Stomach smooth muscle (tissue), 2 donors: ENCODE measurements around the gene PRSS38.
A peak's percentile ranks its signal among the peaks of the same experiment; 100 is the strongest.

Experiments
- H3K27ac ChIP-seq: one replicate; pipeline ENCODE4 v1.7.0; 2013; ENCODE audit warnings: mild to moderate bottlenecking, low read length, inconsistent platforms
- H3K27me3 ChIP-seq, 2 donors: one replicate each; pipeline ENCODE4 v1.7.0; 2013; ENCODE audit warnings: low read length in 2 of 2; ENCODE audit not compliant: insufficient read depth in 2 of 2, control insufficient read depth in 1 of 2
- H3K36me3 ChIP-seq, 2 donors: one replicate each; pipeline ENCODE4 v1.7.0; 2013; ENCODE audit warnings: low read length in 2 of 2; ENCODE audit not compliant: control insufficient read depth in 2 of 2, insufficient read depth in 2 of 2
- H3K4me1 ChIP-seq: one replicate; pipeline ENCODE4 v1.7.0; 2013; ENCODE audit warnings: low read length; ENCODE audit not compliant: control insufficient read depth, insufficient read depth
- H3K4me3 ChIP-seq, 2 donors: one replicate each; pipeline ENCODE4 v1.7.0; 2013; ENCODE audit warnings: low read length in 2 of 2
- H3K9ac ChIP-seq, 2 donors: one replicate each; pipeline ENCODE4 v1.7.0; 2013; ENCODE audit warnings: low read length in 2 of 2, mild to moderate bottlenecking in 1 of 2
- H3K9me3 ChIP-seq, 2 donors: one replicate each; pipeline ENCODE4 v1.7.0; 2013; ENCODE audit warnings: low read length in 2 of 2; ENCODE audit not compliant: control insufficient read depth in 2 of 2
- donor health status: healthy.
- donor health status: Pancreatic carcinoma.

The PRSS38 gene

DNA sequence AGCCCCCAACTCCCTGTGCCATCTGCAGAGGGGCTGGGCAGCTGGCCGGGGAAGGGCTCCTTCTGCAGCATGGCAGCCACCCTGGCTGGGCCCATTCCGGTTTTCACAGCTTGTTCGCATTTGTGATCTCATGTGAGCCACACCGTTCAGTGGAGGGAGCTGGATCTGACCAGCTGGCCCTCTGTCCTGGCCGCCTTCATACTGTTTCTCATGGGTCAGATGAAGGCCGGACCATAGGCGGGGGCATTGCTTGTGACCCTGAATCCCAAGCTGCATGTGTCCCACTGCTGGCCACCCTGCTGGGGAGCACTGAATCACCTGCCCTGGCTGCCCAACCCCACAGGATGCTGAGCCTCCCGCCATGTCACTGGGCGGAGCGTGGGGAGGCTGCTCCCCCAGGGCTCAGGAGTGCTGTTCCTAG is 36.4 kb upstream of the PRSS38 start:
- H3K4me1 ChIP-seq: peaks cover 45% of the 10 kb centered on the region
- H3K27me3 ChIP-seq: no peaks in the 10 kb centered on the region
- no peak overlapping the region for H3K9ac ChIP-seq
- H3K36me3 ChIP-seq: peaks cover 9 to 16% of the 10 kb centered on the region in 2 donors
- H3K9me3 ChIP-seq: no peaks in the 10 kb centered on the region
- H3K27ac ChIP-seq: peak overlapping the region; percentile 53
- no peak overlapping the region for H3K4me3 ChIP-seq

DNA sequence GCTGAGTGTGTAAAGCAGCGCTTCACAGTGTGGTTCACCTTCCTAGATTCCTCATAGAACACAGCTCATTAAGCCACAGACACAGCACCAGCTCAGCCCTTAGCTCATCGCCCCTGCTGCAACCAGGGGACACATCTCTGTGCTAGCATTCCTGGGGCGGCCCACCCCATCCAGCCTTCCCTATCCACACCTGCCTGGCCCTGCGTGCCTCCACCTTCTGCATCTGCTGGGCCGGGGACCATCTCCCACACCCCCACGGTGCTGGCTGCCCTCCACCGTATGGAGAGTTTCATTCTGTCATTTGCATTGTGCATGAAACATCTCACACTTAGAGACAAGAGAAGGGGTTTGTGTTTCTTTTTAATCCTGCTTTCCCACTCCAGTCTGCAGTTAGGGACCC is 35.8 kb upstream of the PRSS38 start:
- no peaks in the 10 kb centered on the region for H3K27me3 ChIP-seq
- no peak overlapping the region for H3K9ac ChIP-seq
- no peak overlapping the region for H3K27ac ChIP-seq
- peaks cover 9 to 16% of the 10 kb centered on the region in 2 donors for H3K36me3 ChIP-seq
- H3K9me3 ChIP-seq: no peaks in the 10 kb centered on the region
- H3K4me1 ChIP-seq: peaks cover 39% of the 10 kb centered on the region
- no peak overlapping the region for H3K4me3 ChIP-seq

DNA sequence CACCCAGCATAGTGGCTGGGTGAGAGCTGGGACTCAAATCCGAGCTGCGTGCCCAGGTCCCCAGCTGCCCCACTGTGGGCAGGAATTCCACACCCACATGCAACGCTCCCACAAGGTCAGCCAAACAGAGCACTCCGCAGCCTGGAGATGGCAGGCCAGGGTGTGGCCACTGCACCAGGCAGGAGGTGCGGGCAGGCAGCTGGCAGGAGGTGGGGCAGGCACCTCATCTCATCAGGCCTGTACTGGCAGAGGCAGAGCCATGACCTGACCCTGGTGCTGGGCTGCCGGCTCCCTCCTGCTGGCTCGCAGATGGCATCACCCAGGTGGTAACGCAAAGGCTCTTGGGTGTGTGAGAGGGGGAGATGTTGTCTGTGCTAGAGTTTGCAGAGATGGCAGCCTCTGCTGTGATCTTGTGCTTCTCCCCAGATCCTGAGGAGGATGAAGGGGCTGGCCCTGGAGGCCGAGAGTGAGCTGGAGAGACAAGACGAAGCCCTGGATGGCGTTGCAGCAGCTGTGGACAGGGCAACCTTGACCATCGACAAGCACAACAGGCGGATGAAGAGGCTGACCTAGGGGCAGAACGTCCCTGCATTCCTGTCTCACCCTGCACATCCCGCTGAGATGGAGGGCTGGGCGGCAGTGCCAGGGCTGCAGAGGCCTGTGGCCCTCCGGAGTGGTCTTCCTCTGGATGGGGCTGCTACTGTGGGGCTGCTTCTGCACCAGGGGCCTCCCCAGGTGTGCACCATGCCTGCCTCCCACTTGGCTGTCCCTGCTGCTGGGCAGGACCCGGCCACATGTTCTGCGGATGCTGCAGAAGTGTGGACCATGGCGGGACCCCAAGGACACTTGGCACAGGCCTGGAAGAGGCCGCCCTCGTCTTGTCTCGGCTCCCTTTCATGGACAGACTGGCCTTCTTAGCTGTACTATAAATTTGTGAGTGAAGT is 35.1 kb upstream of the PRSS38 start:
- Histone ChIP-seq H3K27ac (no peak overlapping the region), H3K27me3 (no peaks in the 10 kb centered on the region), H3K4me1 (peaks cover 32% of the 10 kb centered on the region), H3K36me3 (peaks cover 9 to 16% of the 10 kb centered on the region in 2 donors), H3K4me3 (no peak overlapping the region), H3K9me3 (no peaks in the 10 kb centered on the region), H3K9ac (no peak overlapping the region)

DNA sequence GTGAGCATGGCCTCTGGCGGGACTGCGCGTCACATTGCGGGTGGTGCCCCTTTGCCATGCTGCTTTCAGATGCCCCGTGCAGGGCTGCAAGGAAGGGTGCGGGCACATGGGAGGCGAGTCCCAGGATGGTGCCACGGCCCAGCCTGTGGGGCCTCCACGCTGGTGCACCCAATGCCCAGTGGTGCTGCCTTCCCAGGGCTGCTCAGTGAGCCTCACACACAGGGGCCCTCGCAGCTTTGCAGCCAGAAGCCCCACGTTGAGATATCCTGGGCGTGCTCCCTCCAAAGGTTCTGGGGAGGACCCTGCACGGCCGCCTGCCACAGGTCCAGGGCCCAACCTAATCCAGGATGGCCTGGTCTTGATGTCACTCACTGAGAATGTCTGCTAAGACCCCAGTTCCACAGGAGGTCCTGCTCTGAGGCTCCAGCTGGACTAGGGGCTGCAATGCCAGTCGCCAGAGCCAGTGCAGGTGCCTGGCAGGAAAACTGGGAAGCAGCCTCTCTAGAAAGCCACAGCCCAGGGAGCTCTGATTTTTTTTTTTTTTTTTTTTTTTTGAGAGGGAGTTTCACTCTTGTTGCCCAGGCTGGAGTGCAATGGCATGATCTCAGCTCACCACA is 34.1 kb upstream of the PRSS38 start:
- no peak overlapping the region for H3K27ac ChIP-seq
- H3K36me3 ChIP-seq: peaks cover 9 to 14% of the 10 kb centered on the region in 2 donors
- H3K4me3 ChIP-seq: no peak overlapping the region
- no peaks in the 10 kb centered on the region for H3K9me3 ChIP-seq
- peaks cover 30% of the 10 kb centered on the region for H3K4me1 ChIP-seq
- H3K27me3 ChIP-seq: no peaks in the 10 kb centered on the region
- no peak overlapping the region for H3K9ac ChIP-seq

DNA sequence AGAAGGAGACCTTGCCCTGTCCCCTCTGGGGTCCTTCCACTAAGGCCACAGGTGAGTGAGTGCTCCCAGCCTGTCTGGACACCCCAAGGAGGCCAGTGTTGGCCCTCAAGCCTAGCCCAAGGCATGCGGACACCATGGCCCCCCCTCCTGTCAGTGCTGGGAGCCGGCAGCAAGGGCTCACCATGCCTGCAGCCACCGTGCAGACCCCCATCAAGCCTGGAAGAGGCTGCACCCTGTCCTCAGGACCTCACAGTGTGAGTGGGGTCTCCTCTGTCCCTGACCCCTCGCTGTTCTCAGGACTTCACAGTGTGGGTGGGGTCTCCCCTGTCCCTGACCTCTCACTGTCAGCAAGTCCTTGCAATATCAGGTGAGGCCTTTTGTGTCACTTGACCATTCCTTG is 33.2 kb upstream of the PRSS38 start:
- Histone ChIP-seq H3K9me3 (no peaks in the 10 kb centered on the region), H3K4me3 (no peak overlapping the region), H3K4me1 (peaks cover 34% of the 10 kb centered on the region), H3K36me3 (peaks cover 9 to 14% of the 10 kb centered on the region in 2 donors), H3K27ac (no peak overlapping the region), H3K27me3 (no peaks in the 10 kb centered on the region), H3K9ac (no peak overlapping the region)

DNA sequence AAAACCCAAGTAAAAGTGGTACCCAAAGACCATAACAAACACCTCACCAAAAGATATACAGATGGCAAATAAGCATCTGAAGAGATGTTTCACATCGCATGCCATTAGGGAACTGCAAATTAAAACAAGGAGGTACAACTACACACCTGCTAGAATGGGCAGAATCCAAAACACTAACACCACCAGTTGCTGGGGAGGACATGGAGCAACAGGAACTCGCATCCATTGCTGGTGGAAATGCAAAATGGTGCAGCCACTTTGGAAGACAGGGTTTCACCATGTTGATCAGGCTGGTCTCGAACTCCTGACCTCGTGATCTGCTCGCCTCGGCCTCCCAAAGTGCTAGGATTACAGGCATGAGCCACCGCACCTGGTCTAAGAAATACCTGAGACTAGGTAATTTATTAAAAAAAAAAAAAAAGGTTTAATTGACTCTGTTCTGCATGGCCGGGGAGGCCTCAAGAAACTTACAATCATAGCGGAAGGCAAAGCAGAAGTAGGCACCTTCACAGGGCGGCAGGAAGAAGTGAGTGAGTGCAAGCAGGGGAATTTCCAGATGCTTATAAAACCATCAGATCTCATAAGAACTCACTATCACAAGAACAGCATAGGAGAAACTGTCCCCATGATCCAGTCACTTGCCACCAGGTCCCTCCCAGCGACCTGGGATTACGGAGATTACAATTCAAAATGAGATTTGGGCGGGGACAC is 30.2 kb upstream of the PRSS38 start:
- Histone ChIP-seq H3K27ac (no peak overlapping the region), H3K9ac (no peak overlapping the region), H3K9me3 (no peaks in the 10 kb centered on the region), H3K36me3 (peaks cover 9 to 14% of the 10 kb centered on the region in 2 donors), H3K4me1 (peaks cover 24% of the 10 kb centered on the region), H3K4me3 (no peak overlapping the region), H3K27me3 (no peaks in the 10 kb centered on the region)

DNA sequence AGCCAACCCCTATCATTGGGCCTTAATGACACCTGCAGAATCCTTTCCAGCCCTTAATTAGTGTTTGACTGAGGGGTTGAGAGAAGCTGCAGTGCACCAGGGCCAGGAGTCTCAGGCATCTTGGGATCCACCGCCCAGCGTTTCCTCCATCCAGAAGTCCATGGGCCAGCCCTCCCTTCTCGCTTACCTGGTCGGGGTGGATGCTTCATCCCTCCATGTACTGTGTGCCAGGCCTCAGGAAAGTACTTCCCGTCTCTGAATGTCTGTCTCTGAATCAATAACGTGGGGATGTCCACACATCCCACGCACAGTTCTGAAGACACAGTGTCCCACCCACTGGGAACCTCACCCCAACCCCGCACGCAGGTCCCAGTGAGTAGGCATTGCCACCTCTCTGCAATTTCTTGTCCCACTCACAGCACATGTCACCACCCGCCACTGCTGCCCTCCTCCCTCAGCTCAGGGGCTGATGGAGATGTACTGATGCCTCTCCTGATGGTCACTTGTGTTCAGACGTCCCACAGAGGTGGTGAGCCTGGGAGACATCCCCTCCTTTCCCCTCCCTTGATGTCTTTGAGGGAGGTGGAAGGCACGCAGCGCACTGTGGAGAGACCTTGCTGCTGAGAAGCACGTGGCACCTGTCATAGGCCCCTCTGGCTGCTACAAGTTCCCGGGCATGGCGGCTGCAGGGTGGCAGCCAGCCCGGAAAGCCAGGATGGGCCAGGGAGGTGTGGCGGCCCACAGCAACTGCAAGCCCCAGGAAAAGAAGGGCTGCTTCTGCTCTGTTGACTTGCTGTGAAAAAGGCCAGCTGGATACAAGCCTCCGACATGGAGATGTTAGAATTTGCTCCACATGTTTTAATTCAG is 29.4 kb upstream of the PRSS38 start:
- Histone ChIP-seq H3K9ac (peak overlapping the region in 1 of 2 donors; percentile 42), H3K27ac (peak overlapping the region; percentile 86), H3K36me3 (peaks cover 6% of the 10 kb centered on the region in 2 donors), H3K27me3 (no peaks in the 10 kb centered on the region), H3K4me1 (peaks cover 24% of the 10 kb centered on the region), H3K4me3 (peak overlapping the region in 1 of 2 donors; percentile 85), H3K9me3 (no peaks in the 10 kb centered on the region)

DNA sequence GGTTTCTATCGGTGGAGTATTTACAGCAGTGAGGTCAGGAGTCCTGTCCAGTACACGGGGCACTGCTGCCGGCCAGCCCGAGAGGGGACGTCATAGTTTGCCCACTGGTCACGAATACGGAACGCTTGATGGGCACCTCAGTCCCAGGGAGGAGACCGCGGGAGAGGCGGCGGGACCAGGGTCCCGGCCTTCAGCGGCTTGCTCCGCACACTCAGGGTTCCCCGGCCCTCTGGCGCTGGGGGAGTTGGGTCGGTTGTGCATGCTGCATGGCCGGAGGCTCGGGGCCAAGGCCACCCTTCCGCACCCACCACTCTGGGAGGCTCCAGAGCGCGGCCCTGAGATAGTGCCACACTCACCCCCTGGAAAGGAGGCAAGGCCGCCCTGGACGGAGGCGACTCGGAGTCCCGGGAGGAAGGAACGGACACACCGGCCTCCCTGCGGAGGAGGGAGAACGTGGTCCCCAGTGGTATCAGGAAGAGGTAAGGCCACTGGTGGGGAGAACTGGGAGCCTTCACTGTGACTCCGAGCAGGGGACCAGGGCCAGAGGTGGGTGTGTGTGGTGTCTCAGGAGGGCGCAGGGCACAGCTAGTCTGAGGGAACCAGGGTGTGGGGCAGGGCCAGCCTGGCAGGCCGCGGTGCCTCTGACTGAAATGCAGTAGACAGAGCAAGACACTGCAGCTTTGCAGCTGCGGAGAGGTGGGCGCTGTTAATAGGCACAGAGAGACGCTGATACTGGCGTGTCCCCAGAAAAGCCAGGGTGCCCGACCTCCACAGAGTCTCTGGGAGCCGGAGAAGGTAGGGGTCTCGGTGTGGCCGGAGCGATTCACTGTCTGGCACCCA is 28.6 kb upstream of the PRSS38 start:
- Histone ChIP-seq H3K27ac (peak overlapping the region; percentile 86), H3K9ac (peak overlapping the region; percentile 80 to 90), H3K4me3 (peak overlapping the region; percentile 85 to 92), H3K27me3 (no peaks in the 10 kb centered on the region), H3K4me1 (peaks cover 24% of the 10 kb centered on the region), H3K36me3 (peaks cover 3 to 6% of the 10 kb centered on the region in 2 donors), H3K9me3 (no peaks in the 10 kb centered on the region)

DNA sequence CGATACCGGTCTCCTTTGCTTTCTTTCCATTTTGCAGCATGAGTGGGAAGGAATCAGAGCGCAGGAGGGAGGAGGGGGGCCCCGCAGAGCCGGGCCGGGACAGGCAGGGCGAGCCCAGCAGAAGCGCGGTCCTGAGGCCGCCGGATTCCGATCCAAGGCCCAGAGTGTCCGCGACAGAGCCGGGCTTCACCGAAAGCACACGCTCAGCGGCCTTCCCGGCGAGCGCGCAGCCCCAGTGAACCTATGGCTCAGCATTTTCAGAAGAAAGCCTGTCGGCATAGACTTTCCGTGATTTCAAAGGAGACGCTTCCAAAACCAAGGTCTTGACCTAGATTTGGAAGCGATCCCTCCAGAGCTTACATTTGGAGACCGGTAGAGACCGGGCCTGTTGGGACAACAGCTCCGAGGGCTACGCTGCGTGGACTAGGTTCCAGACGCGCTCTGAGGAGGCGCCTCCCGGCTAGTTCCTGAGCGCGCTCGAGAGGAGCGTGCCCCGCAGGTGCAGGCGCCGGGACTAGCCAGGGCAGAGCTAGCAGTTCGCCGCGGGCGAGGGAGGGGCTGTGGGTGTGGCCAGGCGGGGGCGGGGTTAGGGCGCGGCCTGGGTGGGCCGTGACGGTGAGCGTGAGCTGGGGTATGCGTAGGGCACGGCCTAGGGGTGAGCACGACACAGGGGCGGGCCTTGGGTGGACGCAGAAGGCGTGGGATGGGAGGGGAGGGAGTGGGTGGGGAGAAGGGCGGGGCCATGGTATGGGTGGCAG is 27.8 kb upstream of the PRSS38 start:
- peak overlapping the region; percentile 80 to 90 for H3K9ac ChIP-seq
- H3K27ac ChIP-seq: peak overlapping the region; percentile 86
- H3K27me3 ChIP-seq: no peaks in the 10 kb centered on the region
- H3K4me3 ChIP-seq: peak overlapping the region; percentile 85 to 92
- peaks cover 24% of the 10 kb centered on the region for H3K4me1 ChIP-seq
- no peaks in the 10 kb centered on the region for H3K9me3 ChIP-seq
- no peaks in the 10 kb centered on the region for H3K36me3 ChIP-seq
